ENCODE measurements around the gene SORBS1.

DNA sequence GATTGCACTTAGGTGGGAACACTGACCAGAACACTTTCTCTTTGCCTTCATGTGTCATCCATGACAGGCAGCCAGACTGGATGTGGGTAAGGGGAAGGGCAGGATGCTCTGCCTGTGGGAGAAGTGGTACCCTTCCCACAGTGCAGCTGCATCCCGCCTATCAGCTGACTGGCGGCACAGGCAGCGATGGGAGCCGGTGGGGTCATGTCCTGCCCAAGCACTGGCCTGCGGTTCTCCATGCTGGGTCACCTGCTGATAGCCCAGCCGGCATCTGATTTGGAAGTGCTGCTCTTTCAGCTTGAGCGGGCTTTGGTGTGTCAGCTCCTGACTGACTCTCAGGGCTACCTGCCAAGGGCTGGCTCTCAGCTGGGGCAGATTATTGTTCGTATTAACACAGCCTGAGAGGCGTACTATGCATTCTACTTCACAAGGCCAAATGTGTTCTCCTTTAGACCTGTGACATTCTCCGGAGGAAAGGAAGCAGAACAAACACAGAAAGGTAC is 165.2 kb downstream of the SORBS1 start:
- TF ChIP-seq, protein P1, sequence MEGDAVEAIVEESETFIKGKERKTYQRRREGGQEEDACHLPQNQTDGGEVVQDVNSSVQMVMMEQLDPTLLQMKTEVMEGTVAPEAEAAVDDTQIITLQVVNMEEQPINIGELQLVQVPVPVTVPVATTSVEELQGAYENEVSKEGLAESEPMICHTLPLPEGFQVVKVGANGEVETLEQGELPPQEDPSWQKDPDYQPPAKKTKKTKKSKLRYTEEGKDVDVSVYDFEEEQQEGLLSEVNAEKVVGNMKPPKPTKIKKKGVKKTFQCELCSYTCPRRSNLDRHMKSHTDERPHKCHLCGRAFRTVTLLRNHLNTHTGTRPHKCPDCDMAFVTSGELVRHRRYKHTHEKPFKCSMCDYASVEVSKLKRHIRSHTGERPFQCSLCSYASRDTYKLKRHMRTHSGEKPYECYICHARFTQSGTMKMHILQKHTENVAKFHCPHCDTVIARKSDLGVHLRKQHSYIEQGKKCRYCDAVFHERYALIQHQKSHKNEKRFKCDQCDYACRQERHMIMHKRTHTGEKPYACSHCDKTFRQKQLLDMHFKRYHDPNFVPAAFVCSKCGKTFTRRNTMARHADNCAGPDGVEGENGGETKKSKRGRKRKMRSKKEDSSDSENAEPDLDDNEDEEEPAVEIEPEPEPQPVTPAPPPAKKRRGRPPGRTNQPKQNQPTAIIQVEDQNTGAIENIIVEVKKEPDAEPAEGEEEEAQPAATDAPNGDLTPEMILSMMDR (IDR thresholded peaks at IDR 0.05): no peak
- TF ChIP-seq EZH2 (IDR thresholded peaks at IDR 0.05; ENCODE audit: borderline replicate concordance, insufficient read depth, low read depth, low read length, poor library complexity, severe bottlenecking): no peak
